GM23338 (cell line): ENCODE measurements around the gene FAF1. TPM values are rescaled to one million over a fixed set of nuclear protein-coding genes. Genes with fewer than 3 reads are reported as not detected.
"Not testable (repeated sequence)": the region's sequence is repeated elsewhere in the genome, so short reads cannot be mapped to it uniquely, and the experiment has no call there.

Experiments used
- ATAC-seq: fragments of 200-7000 bp; cut with Tn5 transposase; 3 replicates; pipeline ENCODE4 v1.9.1; 2020
- DNase-seq: peaks from one replicate; pipeline ENCODE4 v3.0.0-alpha.2; 2015; ENCODE audit warnings: low spot score
- H2AFZ ChIP-seq: fragments of 200-600 bp; sonication (generic); 2 replicates; pipeline ENCODE4 v1.8.0; 2016; ENCODE audit warnings: antibody characterized with exemption, mild to moderate bottlenecking, moderate library complexity
- H3F3A ChIP-seq: fragments of 200-600 bp; sonication (generic); replicated peaks from 2 replicates; pipeline ENCODE4 v1.8.0; 2017; ENCODE audit warnings: antibody characterized with exemption, mixed run types, low read depth
- H3K27ac ChIP-seq: fragments of 200-600 bp; sonication (generic); 2 replicates; pipeline ENCODE4 v1.6.1; 2016; ENCODE audit warnings: low read depth
- H3K27me3 ChIP-seq: fragments of 200-600 bp; sonication (generic); 2 replicates; pipeline ENCODE4 v1.8.0; 2016; ENCODE audit warnings: mild to moderate bottlenecking, mixed run types, moderate library complexity; ENCODE audit not compliant: insufficient read depth
- H3K36me3 ChIP-seq: fragments of 200-600 bp; sonication (generic); 2 replicates; pipeline ENCODE4 v1.8.0; 2016; ENCODE audit warnings: mild to moderate bottlenecking; ENCODE audit not compliant: insufficient read depth
- H3K4me1 ChIP-seq: fragments of 200-600 bp; sonication (generic); 2 replicates; pipeline ENCODE4 v1.8.0; 2016; ENCODE audit warnings: mild to moderate bottlenecking, moderate library complexity; ENCODE audit not compliant: insufficient read depth
- H3K4me2 ChIP-seq: fragments of 200-600 bp; sonication (generic); 2 replicates; pipeline ENCODE4 v1.7.1; 2017; ENCODE audit warnings: mixed run types
- H3K4me3 ChIP-seq: fragments of 200-600 bp; sonication (generic); 2 replicates; pipeline ENCODE4 v1.6.1; 2016; ENCODE audit warnings: mixed run types
- H3K79me2 ChIP-seq: fragments of 200-600 bp; sonication (generic); replicated peaks from 2 replicates; pipeline ENCODE4 v1.8.0; 2017; ENCODE audit warnings: mild to moderate bottlenecking; ENCODE audit not compliant: insufficient read depth
- H3K9me2 ChIP-seq: fragments of 200-600 bp; sonication (generic); 2 replicates; pipeline ENCODE4 v1.8.0; 2017; ENCODE audit not compliant: insufficient read depth
- H4K20me1 ChIP-seq: fragments of 200-600 bp; sonication (generic); replicated peaks from 2 replicates; pipeline ENCODE4 v1.8.0; 2017; ENCODE audit warnings: mild to moderate bottlenecking; ENCODE audit not compliant: insufficient read depth
- H3K27ac Mint-ChIP-seq: 2 replicates; pipeline ENCODE4 v1.8.0; 2020; ENCODE audit warnings: inconsistent platforms, mild to moderate bottlenecking, moderate library complexity, mixed read lengths
- H3K27me3 Mint-ChIP-seq: 3 replicates; pipeline ENCODE4 v1.8.0; 2022; ENCODE audit warnings: low read depth, mild to moderate bottlenecking, moderate library complexity, mixed read lengths, inconsistent platforms; ENCODE audit not compliant: insufficient read depth, poor library complexity
- H3K36me3 Mint-ChIP-seq: 3 replicates; pipeline ENCODE4 v1.8.0; 2021; ENCODE audit warnings: low read depth, mild to moderate bottlenecking, inconsistent platforms, moderate library complexity, mixed read lengths
- H3K4me1 Mint-ChIP-seq: 3 replicates; pipeline ENCODE4 v1.8.0; 2020; ENCODE audit warnings: mild to moderate bottlenecking, inconsistent platforms, mixed read lengths
- H3K4me3 Mint-ChIP-seq: 3 replicates; pipeline ENCODE4 v1.8.0; 2021; ENCODE audit warnings: moderate library complexity, mild to moderate bottlenecking, inconsistent platforms, mixed read lengths
- H3K9me3 Mint-ChIP-seq: 3 replicates; pipeline ENCODE4 v1.8.0; 2020; ENCODE audit warnings: moderate library complexity, mild to moderate bottlenecking, inconsistent platforms, mixed read lengths
- CREB1 ChIP-seq: fragments of 250-450 bp; sonication (Bioruptor Pico); IDR thresholded peaks from 2 replicates; pipeline ENCODE4 v1.5.0; 2020; ENCODE audit warnings: low read depth, mild to moderate bottlenecking, moderate library complexity
- CTCF ChIP-seq, 2 experiments: fragments of 200-600 bp in 1 of 2; sonication (generic) in 1 of 2; conservative IDR thresholded peaks; 2 replicates each; pipeline versions ENCODE4 v1.5.1 to v1.6.1; 2016 to 2017; ENCODE audit warnings: antibody characterized with exemption in 2 of 2, low read depth in 2 of 2, mild to moderate bottlenecking in 2 of 2, moderate library complexity in 1 of 2
- NANOG ChIP-seq: IDR thresholded peaks from 2 replicates; pipeline ENCODE4 v1.6.1; 2016; ENCODE audit warnings: antibody characterized with exemption, borderline replicate concordance
- POLR2AphosphoS5 ChIP-seq: IDR thresholded peaks from 2 replicates; pipeline ENCODE4 v1.6.1; 2016; ENCODE audit warnings: antibody characterized with exemption, low read depth
- REST ChIP-seq: IDR thresholded peaks from one replicate; pipeline ENCODE4 v1.6.1; 2018; ENCODE audit warnings: antibody characterized with exemption; ENCODE audit not compliant: unreplicated experiment
- polyA plus RNA-seq: library from polyadenylated mRNA; unstranded; fragments of >200 nt; fragmentation: Nextera tagmentation; extraction: Ambion mirVana; gene quantifications from 2 replicates; pipeline ENCODE4 v1.2.1, GENCODE V29; 2016
- total RNA-seq: library from RNA; depleted of rRNA; stranded (reverse); fragments of >200 nt; shearing (Covaris generic); gene quantifications from 2 replicates; pipeline ENCODE4 v1.2.3, GENCODE V29; 2014
- TF ChIP-seq, protein P1 (sequence below): fragments of 250-450 bp; sonication (Bioruptor Pico); IDR thresholded peaks from 2 replicates; pipeline ENCODE4 v1.5.0; 2020; ENCODE audit warnings: mild to moderate bottlenecking, moderate library complexity

FAF1 gene
- total and polyA plus RNA-seq, 2 experiments from 2014 or later, result 24.1 to 53.2 TPM

- TF ChIP-seq, protein P1, sequence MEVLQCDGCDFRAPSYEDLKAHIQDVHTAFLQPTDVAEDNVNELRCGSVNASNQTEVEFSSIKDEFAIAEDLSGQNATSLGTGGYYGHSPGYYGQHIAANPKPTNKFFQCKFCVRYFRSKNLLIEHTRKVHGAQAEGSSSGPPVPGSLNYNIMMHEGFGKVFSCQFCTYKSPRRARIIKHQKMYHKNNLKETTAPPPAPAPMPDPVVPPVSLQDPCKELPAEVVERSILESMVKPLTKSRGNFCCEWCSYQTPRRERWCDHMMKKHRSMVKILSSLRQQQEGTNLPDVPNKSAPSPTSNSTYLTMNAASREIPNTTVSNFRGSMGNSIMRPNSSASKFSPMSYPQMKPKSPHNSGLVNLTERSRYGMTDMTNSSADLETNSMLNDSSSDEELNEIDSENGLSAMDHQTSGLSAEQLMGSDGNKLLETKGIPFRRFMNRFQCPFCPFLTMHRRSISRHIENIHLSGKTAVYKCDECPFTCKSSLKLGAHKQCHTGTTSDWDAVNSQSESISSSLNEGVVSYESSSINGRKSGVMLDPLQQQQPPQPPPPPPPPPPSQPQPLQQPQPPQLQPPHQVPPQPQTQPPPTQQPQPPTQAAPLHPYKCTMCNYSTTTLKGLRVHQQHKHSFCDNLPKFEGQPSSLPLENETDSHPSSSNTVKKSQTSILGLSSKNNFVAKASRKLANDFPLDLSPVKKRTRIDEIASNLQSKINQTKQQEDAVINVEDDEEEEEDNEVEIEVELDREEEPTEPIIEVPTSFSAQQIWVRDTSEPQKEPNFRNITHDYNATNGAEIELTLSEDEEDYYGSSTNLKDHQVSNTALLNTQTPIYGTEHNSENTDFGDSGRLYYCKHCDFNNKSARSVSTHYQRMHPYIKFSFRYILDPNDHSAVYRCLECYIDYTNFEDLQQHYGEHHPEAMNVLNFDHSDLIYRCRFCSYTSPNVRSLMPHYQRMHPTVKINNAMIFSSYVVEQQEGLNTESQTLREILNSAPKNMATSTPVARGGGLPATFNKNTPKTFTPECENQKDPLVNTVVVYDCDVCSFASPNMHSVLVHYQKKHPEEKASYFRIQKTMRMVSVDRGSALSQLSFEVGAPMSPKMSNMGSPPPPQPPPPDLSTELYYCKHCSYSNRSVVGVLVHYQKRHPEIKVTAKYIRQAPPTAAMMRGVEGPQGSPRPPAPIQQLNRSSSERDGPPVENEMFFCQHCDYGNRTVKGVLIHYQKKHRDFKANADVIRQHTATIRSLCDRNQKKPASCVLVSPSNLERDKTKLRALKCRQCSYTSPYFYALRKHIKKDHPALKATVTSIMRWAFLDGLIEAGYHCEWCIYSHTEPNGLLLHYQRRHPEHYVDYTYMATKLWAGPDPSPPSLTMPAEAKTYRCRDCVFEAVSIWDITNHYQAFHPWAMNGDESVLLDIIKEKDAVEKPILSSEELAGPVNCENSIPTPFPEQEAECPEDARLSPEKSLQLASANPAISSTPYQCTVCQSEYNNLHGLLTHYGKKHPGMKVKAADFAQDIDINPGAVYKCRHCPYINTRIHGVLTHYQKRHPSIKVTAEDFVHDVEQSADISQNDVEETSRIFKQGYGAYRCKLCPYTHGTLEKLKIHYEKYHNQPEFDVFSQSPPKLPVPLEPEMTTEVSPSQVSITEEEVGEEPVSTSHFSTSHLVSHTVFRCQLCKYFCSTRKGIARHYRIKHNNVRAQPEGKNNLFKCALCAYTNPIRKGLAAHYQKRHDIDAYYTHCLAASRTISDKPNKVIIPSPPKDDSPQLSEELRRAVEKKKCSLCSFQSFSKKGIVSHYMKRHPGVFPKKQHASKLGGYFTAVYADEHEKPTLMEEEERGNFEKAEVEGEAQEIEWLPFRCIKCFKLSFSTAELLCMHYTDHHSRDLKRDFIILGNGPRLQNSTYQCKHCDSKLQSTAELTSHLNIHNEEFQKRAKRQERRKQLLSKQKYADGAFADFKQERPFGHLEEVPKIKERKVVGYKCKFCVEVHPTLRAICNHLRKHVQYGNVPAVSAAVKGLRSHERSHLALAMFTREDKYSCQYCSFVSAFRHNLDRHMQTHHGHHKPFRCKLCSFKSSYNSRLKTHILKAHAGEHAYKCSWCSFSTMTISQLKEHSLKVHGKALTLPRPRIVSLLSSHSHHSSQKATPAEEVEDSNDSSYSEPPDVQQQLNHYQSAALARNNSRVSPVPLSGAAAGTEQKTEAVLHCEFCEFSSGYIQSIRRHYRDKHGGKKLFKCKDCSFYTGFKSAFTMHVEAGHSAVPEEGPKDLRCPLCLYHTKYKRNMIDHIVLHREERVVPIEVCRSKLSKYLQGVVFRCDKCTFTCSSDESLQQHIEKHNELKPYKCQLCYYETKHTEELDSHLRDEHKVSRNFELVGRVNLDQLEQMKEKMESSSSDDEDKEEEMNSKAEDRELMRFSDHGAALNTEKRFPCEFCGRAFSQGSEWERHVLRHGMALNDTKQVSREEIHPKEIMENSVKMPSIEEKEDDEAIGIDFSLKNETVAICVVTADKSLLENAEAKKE, result no peak
- peak; percentile 69 to 92 for TF ChIP-seq CTCF (conservative IDR thresholded peaks at IDR 0.05; ENCODE audit: low read depth in 2 of 2)
- no peak for TF ChIP-seq POLR2AphosphoS5
- peak; percentile 48; the same call in 1 of the 2 replicates for TF ChIP-seq CREB1 (CRISPR knock-in tag)
- TF ChIP-seq REST, result no peak
- TF ChIP-seq NANOG, result no peak
Observed at GRCh38 chr1:50873458-50874187, 86.4 kb downstream of the FAF1 start (continued).

DNA sequence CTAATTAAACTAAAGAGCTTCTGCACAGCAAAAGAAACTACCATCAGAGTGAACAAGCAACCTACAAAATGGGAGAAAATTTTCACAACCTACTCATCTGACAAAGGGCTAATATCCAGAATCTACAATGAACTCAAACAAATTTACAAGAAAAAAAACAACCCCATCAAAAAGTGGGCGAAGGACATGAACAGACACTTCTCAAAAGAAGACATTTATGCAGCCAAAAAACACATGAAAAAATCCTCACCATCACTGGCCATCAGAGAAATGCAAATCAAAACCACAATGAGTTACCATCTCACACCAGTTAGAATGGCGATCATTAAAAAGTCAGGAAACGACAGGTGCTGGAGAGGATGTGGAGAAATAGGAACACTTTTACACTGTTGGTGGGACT lies 95.2 kb downstream of the FAF1 start:
- not testable (repeated sequence) for H3K4me3 Mint-ChIP-seq, ATAC-seq, H3K27me3 ChIP-seq, H3F3A ChIP-seq, H3K4me2 ChIP-seq, H3K27me3 Mint-ChIP-seq, H4K20me1 ChIP-seq, H3K27ac Mint-ChIP-seq, H3K9me2 ChIP-seq, DNase-seq, H3K4me1 ChIP-seq, H3K27ac ChIP-seq, H3K4me3 ChIP-seq, H3K4me1 Mint-ChIP-seq, H2AFZ ChIP-seq
- Mint-ChIP-seq H3K36me3 (peaks cover 13% of the 10 kb centered on the region; the same call in 2 of the 3 replicates), H3K9me3 (peaks cover 27% of the 10 kb centered on the region)
- Histone ChIP-seq H3K79me2 (peaks cover 78% of the 10 kb centered on the region), H3K36me3 (0 out of 2 replicates have a peak, but pooled peaks cover 10% of the 10 kb centered on the region)
